WTC11 (cell line): ENCODE data around the gene ITCH.
"Not testable (repeated sequence)": the region's sequence is repeated elsewhere in the genome, so short reads cannot be mapped to it uniquely, and the experiment has no call there.

Experiments used
- ATF2 ChIP-seq: sonication (generic); formaldehyde crosslinking; IDR thresholded peaks from 2 replicates; pipeline ENCODE4 v1.8.1; 2022; ENCODE audit warnings: low read depth, missing genetic modification reagents, borderline replicate concordance
- ATF3 ChIP-seq: sonication (generic); formaldehyde crosslinking; conservative IDR thresholded peaks from 2 replicates; pipeline ENCODE4 v1.8.1; 2022; ENCODE audit warnings: mild to moderate bottlenecking, missing genetic modification reagents
- CBFB ChIP-seq: sonication (generic); formaldehyde crosslinking; IDR thresholded peaks from 2 replicates; pipeline ENCODE4 v1.8.1; 2022; ENCODE audit warnings: mild to moderate bottlenecking, low read depth, missing genetic modification reagents
- CTCF ChIP-seq: fragments of 200-600 bp; IDR thresholded peaks from 2 replicates; pipeline ENCODE4 v1.8.0; 2022; ENCODE audit warnings: antibody characterized with exemption
- E2F4 ChIP-seq: sonication (generic); formaldehyde crosslinking; IDR thresholded peaks from 2 replicates; pipeline ENCODE4 v1.8.1; 2022; ENCODE audit warnings: low read depth, mild to moderate bottlenecking, moderate library complexity, missing genetic modification reagents, borderline replicate concordance
- KAT7 ChIP-seq: sonication (generic); formaldehyde crosslinking; IDR thresholded peaks from 2 replicates; pipeline ENCODE4 v1.8.1; 2023; ENCODE audit warnings: missing genetic modification reagents, mild to moderate bottlenecking, borderline replicate concordance
- MAX ChIP-seq: sonication (generic); formaldehyde crosslinking; IDR thresholded peaks from 2 replicates; pipeline ENCODE4 v1.8.0; 2022; ENCODE audit warnings: mild to moderate bottlenecking, missing genetic modification reagents
- SMAD3 ChIP-seq: sonication (generic); formaldehyde crosslinking; IDR thresholded peaks from 2 replicates; pipeline ENCODE4 v1.8.0; 2022; ENCODE audit warnings: missing genetic modification reagents, mild to moderate bottlenecking, borderline replicate concordance
- USF1 ChIP-seq: sonication (generic); formaldehyde crosslinking; IDR thresholded peaks from 2 replicates; pipeline ENCODE4 v1.8.0; 2022; ENCODE audit warnings: mild to moderate bottlenecking, missing genetic modification reagents
- ZNF138 ChIP-seq: sonication (generic); formaldehyde crosslinking; conservative IDR thresholded peaks from 2 replicates; pipeline ENCODE4 v1.8.1; 2022; ENCODE audit warnings: mild to moderate bottlenecking, moderate library complexity, missing genetic modification reagents
- ZNF425 ChIP-seq: fragments of 250-450 bp; sonication (Bioruptor Pico); conservative IDR thresholded peaks from 2 replicates; pipeline ENCODE4 v1.9.0; 2021; ENCODE audit warnings: mild to moderate bottlenecking

- TF ChIP-seq CBFB (CRISPR knock-in tag); ZNF138 (CRISPR knock-in tag); CTCF; KAT7; ATF3 (CRISPR knock-in tag); SMAD3 (CRISPR knock-in tag); MAX (CRISPR knock-in tag); ZNF425 (CRISPR knock-in tag); USF1 (CRISPR knock-in tag); ATF2; E2F4 (CRISPR knock-in tag): not testable (repeated sequence)
Measured at GRCh38 chr20:34340726-34341125, 22.3 kb upstream of the ITCH start.
